Suppressor macrophage treated with lipopolysaccharide for 1 hour (primary cell): ENCODE results near the gene PCDHB3.
A peak's percentile ranks its signal among the peaks of the same experiment; 100 is the strongest.
"Not testable (repeated sequence)": the region's sequence is repeated elsewhere in the genome, so short reads cannot be mapped to it uniquely, and the experiment has no call there.

Source experiments
- DNase-seq, 3 donors: peaks; one replicate each; pipeline ENCODE4 v3.0.0-alpha.2; 2020 to 2022

PCDHB3 gene

DNA sequence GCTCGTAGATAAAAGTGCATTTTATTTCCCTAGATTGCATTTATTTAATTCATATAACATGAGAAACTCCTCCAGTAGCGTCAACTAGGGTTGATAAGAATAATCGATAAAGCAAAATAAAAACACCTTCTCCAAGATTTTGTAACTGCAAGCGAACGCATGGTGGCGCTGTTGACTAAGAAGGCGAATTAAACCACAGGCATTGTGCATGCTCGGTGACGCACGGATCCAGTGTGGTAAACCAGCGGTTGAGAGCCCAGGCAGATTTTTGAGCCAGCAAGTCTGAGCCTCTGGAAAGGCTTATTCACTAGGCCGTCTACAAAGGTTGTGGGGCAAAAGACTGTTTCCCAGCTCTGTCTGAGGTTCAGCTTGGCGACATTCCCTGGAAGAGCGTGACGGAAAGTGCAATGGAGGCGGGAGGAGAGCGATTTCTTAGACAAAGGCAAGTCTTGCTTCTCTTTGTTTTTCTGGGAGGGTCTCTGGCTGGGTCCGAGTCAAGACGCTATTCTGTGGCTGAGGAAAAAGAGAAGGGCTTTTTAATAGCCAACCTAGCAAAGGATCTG is at the start of gene PCDHB3:
Gene PCDHB3 (plus strand): TSS at position 231 of the 563 bp plus-strand sequence. CDS start 177 bp downstream, at position 408.
- peak in 1 of 3 donors; percentile 3 for DNase-seq

GRCh38 chr5:141050622-141051520 is 49.4 kb upstream of the PCDHB3 start, which contains the start of gene PCDHB1:
Gene PCDHB1, plus strand, starts transcription at chr5:141051374. Its CDS starts 97 bp downstream, at chr5:141051471.
- no peak for DNase-seq

DNA sequence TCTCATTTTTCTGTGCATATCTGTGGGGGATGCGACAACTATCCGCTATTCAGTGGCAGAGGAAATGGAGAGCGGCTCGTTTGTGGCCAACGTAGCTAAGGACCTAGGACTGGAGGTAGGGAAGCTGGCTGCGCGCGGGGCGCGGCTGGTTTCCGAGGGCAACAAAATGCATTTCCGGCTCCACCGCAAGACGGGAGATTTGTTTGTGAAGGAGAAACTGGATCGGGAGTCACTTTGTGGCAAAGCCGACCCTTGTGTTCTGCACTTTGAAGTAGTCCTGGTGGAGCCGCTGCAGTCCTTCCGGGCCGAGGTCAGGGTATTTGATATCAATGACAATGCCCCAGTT is 48.8 kb upstream of the PCDHB3 start:
- DNase-seq = no peak

- DNase-seq = no peak
Observed at GRCh38 chr5:141077826-141078225, 22.4 kb upstream of the PCDHB3 start.

- no peak for DNase-seq
Observed at GRCh38 chr5:141082228-141082627, 18.0 kb upstream of the PCDHB3 start.

- DNase-seq = peak in 2 of 3 donors; percentile 2 to 10
Observed at GRCh38 chr5:141084487-141084989, 15.7 kb upstream of the PCDHB3 start.

- DNase-seq = no peak
Observed at GRCh38 chr5:141094481-141095262, 5.6 kb upstream of the PCDHB3 start, which contains the start of gene PCDHB2. Gene PCDHB2, plus strand, starts transcription at chr5:141094615. Its CDS starts 176 bp downstream, at chr5:141094791.

GRCh38 chr5:141095263-141095641 is 5.0 kb upstream of the PCDHB3 start:
- no peak for DNase-seq

GRCh38 chr5:141096181-141096580 is 4.1 kb upstream of the PCDHB3 start:
- DNase-seq = not testable (repeated sequence)

DNA sequence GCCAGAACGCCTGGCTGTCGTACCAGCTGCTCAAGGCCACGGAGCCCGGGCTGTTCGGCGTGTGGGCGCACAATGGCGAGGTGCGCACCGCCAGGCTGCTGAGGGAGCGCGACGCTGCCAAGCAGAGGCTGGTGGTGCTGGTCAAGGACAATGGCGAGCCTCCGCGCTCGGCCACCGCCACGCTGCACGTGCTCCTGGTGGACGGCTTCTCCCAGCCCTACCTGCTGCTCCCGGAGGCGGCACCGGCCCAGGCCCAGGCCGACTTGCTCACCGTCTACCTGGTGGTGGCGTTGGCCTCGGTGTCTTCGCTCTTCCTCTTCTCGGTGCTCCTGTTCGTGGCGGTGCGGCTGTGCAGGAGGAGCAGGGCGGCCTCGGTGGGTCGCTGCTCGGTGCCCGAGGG is 3.7 kb upstream of the PCDHB3 start:
- DNase-seq = not testable (repeated sequence)

DNA sequence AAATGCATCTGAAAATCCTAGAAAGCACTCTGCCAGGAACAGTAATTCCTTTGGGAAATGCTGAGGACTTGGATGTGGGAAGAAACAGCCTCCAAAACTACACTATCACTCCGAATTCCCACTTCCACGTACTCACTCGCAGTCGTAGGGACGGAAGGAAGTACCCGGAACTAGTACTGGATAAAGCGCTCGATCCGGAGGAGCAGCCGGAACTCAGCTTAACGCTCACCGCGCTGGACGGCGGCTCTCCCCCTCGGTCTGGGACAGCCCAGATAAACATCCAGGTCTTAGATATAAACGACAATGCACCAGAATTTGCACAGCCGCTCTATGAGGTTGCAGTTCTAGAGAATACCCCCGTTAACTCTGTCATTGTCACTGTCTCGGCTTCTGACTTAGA is 786 bp downstream of the PCDHB3 start:
- DNase-seq = no peak

- DNase-seq = not testable (repeated sequence)
Observed at GRCh38 chr5:141102070-141102469, 1.8 kb downstream of the PCDHB3 start.

GRCh38 chr5:141102471-141102870 is 2.2 kb downstream of the PCDHB3 start:
- DNase-seq = not testable (repeated sequence)

DNA sequence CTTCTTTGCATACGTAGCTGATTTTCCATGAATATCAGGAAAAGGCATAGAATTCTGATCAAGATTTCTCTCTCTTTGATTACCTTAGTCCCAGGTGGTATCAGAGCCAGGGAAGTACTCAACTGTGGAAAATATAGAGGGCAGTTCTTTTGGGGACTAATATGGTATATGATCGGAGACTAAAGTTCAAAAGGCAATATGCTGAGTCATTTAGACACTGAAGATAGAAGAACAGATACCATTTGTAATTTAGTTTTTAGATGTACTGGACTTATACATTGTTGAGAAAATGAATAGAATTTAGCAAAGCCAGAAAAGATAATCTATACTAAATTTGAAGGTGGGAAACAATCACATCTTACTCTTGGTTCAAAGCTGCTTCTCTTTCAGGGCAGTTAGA is 5.1 kb downstream of the PCDHB3 start:
- no peak for DNase-seq

GRCh38 chr5:141119250-141119649 is 19.0 kb downstream of the PCDHB3 start:
- no peak for DNase-seq

GRCh38 chr5:141121563-141121962 is 21.3 kb downstream of the PCDHB3 start, which contains the start of gene PCDHB4:
Gene PCDHB4, plus strand, starts transcription at chr5:141121818. Its CDS starts 181 bp downstream, at chr5:141121999.
- DNase-seq = no peak

DNA sequence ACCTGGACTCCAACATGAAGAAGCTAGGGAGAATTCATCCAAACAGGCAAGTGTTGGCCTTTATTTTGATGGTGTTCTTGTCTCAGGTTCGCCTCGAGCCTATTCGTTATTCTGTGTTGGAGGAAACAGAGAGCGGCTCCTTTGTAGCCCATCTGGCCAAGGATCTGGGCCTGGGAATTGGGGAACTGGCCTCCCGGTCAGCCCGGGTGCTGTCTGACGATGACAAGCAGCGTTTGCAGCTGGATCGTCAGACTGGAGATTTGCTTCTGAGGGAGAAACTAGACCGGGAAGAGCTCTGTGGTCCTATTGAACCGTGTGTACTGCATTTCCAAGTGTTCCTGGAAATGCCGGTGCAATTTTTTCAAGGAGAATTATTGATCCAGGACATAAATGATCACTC is 21.7 kb downstream of the PCDHB3 start:
- DNase-seq = no peak

- DNase-seq = not testable (repeated sequence)
Observed at GRCh38 chr5:141123396-141124135, 23.3 kb downstream of the PCDHB3 start.

GRCh38 chr5:141127305-141127704 is 27.0 kb downstream of the PCDHB3 start:
- DNase-seq = no peak

DNA sequence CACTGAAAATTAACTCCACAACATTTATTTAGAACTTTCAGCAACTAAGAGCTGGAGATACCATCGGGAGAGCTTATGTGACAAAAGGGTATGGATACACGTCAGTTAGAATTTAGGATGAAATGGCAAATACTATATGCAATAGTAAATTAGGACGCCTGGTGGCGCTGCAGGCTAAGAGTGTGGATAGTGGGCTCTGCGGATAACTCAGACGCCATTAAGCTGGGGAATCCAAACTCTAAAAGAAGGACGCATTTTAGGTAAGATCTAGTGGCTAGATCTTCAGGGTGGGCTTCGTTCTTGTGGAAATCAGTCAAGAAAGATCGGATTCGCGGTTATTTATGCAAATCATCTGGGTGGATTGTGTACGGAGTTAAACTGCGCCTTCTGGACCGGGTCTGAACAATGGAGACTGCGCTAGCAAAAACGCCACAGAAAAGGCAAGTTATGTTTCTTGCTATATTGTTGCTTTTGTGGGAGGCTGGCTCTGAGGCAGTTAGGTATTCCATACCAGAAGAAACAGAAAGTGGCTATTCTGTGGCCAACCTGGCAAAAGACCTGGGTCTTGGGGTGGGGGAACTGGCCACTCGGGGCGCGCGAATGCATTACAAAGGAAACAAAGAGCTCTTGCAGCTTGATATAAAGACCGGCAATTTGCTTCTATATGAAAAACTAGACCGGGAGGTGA is 34.9 kb downstream of the PCDHB3 start, which contains the start of gene PCDHB5:
Gene PCDHB5 (plus strand): TSS at position 177 of the 688 bp plus-strand sequence. CDS start 229 bp downstream, at position 406.
- DNase-seq = peak in 1 of 3 donors; percentile 1

DNA sequence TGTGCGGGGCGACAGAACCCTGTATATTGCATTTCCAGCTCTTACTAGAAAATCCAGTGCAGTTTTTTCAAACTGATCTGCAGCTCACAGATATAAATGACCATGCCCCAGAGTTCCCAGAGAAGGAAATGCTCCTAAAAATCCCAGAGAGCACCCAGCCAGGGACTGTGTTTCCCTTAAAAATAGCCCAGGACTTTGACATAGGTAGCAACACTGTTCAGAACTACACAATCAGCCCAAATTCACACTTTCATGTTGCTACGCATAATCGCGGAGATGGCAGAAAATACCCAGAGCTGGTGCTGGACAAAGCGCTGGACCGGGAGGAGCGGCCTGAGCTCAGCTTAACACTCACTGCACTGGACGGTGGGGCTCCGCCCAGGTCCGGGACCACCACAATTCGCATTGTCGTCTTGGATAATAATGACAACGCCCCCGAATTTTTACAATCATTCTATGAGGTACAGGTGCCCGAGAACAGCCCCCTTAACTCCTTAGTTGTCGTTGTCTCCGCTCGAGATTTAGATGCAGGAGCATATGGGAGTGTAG is 35.5 kb downstream of the PCDHB3 start:
- DNase-seq = no peak
